Astrocyte (in vitro differentiated cells and primary cell): ENCODE data around the gene KCNG2. TPM values are rescaled to one million over a fixed set of nuclear protein-coding genes. Genes with fewer than 3 reads are reported as not detected.
A peak's percentile ranks its signal among the peaks of the same experiment; 100 is the strongest.

Experiments
- DNase-seq: peaks from one replicate; pipeline ENCODE4 v3.0.0-alpha.2; 2010; ENCODE audit warnings: low read depth
- FAIRE-seq: peaks from 2 replicates; lab custom pipeline; 2011; peaks lifted over from hg19 to GRCh38; lab: Jason Lieb, UNC
- H2AFZ ChIP-seq: 2 replicates; pipeline ENCODE4 v1.6.0; 2012; ENCODE audit warnings: low read depth, low read length, inconsistent platforms
- H3K27ac ChIP-seq: 2 replicates; pipeline ENCODE4 v1.5.1; 2011; ENCODE audit warnings: low read depth, low read length, inconsistent platforms
- H3K27me3 ChIP-seq: 2 replicates; pipeline ENCODE4 v1.6.0; 2011; ENCODE audit warnings: low read length, inconsistent platforms; ENCODE audit not compliant: insufficient read depth
- H3K36me3 ChIP-seq: 2 replicates; pipeline ENCODE4 v1.5.1; 2011; ENCODE audit warnings: low read length, inconsistent platforms; ENCODE audit not compliant: insufficient read depth
- H3K4me1 ChIP-seq: 2 replicates; pipeline ENCODE4 v1.5.1; 2011; ENCODE audit warnings: low read length, inconsistent platforms; ENCODE audit not compliant: insufficient read depth
- H3K4me2 ChIP-seq: 2 replicates; pipeline ENCODE4 v1.6.0; 2012; ENCODE audit warnings: low read length, inconsistent platforms
- H3K4me3 ChIP-seq: 2 replicates; pipeline ENCODE4 v1.5.1; 2011; ENCODE audit warnings: low read depth, mild to moderate bottlenecking, low read length, inconsistent platforms; ENCODE audit not compliant: insufficient read depth
- H3K79me2 ChIP-seq: 2 replicates; pipeline ENCODE4 v1.6.0; 2012; ENCODE audit warnings: mild to moderate bottlenecking, low read length, inconsistent platforms; ENCODE audit not compliant: insufficient read depth
- H3K9ac ChIP-seq: 2 replicates; pipeline ENCODE4 v1.6.0; 2012; ENCODE audit warnings: mild to moderate bottlenecking, low read length, inconsistent platforms
- H3K9me3 ChIP-seq: 2 replicates; pipeline ENCODE4 v1.5.1; 2012; ENCODE audit warnings: low read depth, mild to moderate bottlenecking, low read length, inconsistent platforms; ENCODE audit not compliant: insufficient read depth
- H4K20me1 ChIP-seq: 2 replicates; pipeline ENCODE4 v1.6.0; 2012; ENCODE audit warnings: low read length, inconsistent platforms; ENCODE audit not compliant: insufficient read depth
- H3K27ac Mint-ChIP-seq: one replicate; pipeline ENCODE4 v1.8.0; 2021; ENCODE audit warnings: mild to moderate bottlenecking, mixed read lengths; ENCODE audit not compliant: unreplicated experiment
- H3K27me3 Mint-ChIP-seq: one replicate; pipeline ENCODE4 v1.8.0; 2021; ENCODE audit warnings: low read depth, mixed read lengths; ENCODE audit not compliant: unreplicated experiment
- H3K36me3 Mint-ChIP-seq: one replicate; pipeline ENCODE4 v1.8.0; 2021; ENCODE audit warnings: low read depth, mixed read lengths; ENCODE audit not compliant: unreplicated experiment
- H3K4me1 Mint-ChIP-seq: one replicate; pipeline ENCODE4 v1.8.0; 2021; ENCODE audit warnings: low read depth, mixed read lengths; ENCODE audit not compliant: unreplicated experiment
- H3K4me3 Mint-ChIP-seq: one replicate; pipeline ENCODE4 v1.8.0; 2021; ENCODE audit warnings: mild to moderate bottlenecking, moderate library complexity, mixed read lengths; ENCODE audit not compliant: unreplicated experiment
- H3K9me3 Mint-ChIP-seq: one replicate; pipeline ENCODE4 v1.8.0; 2021; ENCODE audit warnings: mild to moderate bottlenecking, mixed read lengths; ENCODE audit not compliant: unreplicated experiment
- EZH2 ChIP-seq: IDR thresholded peaks from 2 replicates; pipeline ENCODE4 v1.6.1; 2012; ENCODE audit warnings: mild to moderate bottlenecking, low read length, inconsistent platforms; ENCODE audit not compliant: insufficient read depth
- total RNA-seq: library from RNA; stranded (reverse); gene quantifications from 2 replicates; pipeline ENCODE4 v1.2.1, GENCODE V29; 2021
- TF ChIP-seq, protein P1 (sequence below): IDR thresholded peaks from 2 replicates; pipeline ENCODE4 v1.5.1; 2011; ENCODE audit warnings: low read depth, mild to moderate bottlenecking, inconsistent platforms, low read length, moderate library complexity; ENCODE audit not compliant: insufficient read depth

Gene KCNG2
- total RNA-seq, 1 donor from 2014 or later = 0.16 TPM

DNA sequence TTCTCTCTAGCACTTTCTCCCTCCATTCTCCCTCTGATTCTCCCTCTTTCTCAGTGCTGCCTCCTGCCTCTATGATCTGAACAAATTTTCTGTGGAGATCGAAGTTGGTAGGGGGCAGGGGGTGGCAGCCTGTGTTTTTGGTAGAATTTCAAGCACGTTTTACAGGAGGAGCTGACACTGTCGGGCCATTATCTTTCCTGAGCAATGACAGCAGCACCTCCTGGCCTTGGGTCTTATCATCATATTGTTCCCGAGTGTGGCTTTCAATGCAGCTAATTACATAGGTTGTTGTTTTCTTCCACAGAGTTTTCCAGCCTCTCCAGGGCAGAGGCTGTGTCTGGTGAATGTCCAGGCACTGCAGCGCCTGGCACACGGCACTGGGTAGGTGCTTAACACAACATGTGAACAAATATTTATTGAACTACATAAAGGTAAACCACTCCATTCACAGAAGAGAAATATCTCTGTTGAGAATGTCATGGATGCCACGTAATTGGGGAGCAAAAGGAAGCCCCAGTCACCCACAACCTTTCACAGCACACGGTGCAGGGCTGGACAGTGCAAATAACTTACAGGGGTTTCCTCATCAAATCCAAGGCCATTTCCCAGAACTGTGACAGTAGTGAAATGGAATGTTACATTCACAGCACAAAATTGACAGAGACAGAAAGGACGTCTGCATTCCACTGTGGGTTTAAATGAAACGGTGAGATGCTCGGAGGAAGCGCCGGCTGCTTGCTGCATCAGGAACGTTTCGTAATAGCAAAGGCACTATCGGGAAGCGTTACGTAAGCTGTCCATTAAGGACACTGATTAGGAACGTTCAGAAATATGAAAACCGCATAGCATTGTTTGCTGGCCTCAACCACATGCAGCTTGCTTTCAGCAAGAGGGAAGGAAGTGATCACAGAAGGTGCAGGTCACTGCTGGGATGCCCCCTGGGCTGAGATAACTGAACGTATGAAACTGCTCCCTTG, 6.5 kb upstream of the KCNG2 start:
- peak; percentile 98 for DNase-seq
- Histone ChIP-seq H3K4me1 (peaks cover 9% of the 10 kb centered on the region), H4K20me1 (no peaks in the 10 kb centered on the region), H2AFZ (peak overlapping the region; percentile 22), H3K4me3 (peak overlapping the region; percentile 6), H3K27ac (peak overlapping the region; percentile 21), H3K4me2 (peak overlapping the region; percentile 60), H3K27me3 (peaks cover 20% of the 10 kb centered on the region), H3K79me2 (no peaks in the 10 kb centered on the region), H3K36me3 (no peaks in the 10 kb centered on the region), H3K9me3 (peaks cover 4% of the 10 kb centered on the region), H3K9ac (peak overlapping the region; percentile 35)
- no peak for TF ChIP-seq EZH2
- TF ChIP-seq, protein P1, sequence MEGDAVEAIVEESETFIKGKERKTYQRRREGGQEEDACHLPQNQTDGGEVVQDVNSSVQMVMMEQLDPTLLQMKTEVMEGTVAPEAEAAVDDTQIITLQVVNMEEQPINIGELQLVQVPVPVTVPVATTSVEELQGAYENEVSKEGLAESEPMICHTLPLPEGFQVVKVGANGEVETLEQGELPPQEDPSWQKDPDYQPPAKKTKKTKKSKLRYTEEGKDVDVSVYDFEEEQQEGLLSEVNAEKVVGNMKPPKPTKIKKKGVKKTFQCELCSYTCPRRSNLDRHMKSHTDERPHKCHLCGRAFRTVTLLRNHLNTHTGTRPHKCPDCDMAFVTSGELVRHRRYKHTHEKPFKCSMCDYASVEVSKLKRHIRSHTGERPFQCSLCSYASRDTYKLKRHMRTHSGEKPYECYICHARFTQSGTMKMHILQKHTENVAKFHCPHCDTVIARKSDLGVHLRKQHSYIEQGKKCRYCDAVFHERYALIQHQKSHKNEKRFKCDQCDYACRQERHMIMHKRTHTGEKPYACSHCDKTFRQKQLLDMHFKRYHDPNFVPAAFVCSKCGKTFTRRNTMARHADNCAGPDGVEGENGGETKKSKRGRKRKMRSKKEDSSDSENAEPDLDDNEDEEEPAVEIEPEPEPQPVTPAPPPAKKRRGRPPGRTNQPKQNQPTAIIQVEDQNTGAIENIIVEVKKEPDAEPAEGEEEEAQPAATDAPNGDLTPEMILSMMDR = no peak
- FAIRE-seq = peak; percentile 89
- Mint-ChIP-seq H3K9me3 (peaks cover 7% of the 10 kb centered on the region), H3K27ac (peak overlapping the region; percentile 84), H3K27me3 (peaks cover 30% of the 10 kb centered on the region), H3K4me3 (no peak overlapping the region), H3K4me1 (peaks cover 20% of the 10 kb centered on the region), H3K36me3 (peaks cover 2% of the 10 kb centered on the region)

DNA sequence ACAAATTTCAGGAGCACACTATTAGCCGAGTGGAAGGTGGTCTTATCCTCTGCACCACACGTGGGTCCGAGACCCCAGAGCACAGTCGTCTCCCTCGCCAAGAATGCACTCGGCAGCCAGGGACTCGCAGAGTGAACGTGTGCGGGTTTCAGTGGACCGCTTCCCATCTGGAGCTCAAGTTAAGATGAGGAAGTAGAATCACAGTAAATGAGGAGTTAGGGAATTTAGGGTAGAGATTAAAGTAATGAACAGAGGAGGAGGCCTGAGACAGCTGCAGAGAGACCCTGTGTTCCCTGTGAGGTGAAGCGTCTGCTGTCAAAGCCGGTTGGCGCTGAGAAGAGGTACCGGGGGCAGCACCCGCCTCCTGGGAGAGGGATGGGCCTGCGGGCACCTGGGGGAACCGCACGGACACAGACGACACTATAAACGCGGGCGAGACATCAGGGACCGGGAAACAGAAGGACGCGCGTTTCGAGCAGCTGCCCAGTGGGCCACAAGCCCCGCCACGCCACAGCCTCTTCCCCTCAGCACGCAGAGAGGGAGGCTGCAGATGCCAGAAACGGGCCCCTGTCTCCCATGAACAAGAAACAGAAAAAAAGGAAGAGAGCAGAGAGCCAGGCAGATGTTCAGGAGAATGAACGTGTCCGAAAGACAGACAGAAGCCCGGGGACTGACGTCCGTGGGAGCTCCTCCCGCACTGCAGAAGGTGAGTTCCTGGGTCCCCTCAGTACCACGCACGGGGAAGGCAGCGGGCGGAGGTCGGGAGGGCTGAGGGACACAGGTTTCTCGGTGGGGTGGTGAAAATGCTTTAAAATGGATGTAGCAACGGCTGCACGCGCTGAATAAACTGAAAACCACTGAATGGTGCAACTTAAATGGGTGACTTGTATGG, 5.4 kb upstream of the KCNG2 start:
- H3K4me1 Mint-ChIP-seq = peaks cover 22% of the 10 kb centered on the region
- Histone ChIP-seq H3K9ac (peak overlapping the region; percentile 35), H3K4me3 (peak overlapping the region; percentile 6), H2AFZ (no peak overlapping the region), H3K27ac (peak overlapping the region; percentile 21), H3K4me2 (peak overlapping the region; percentile 60), H3K36me3 (no peaks in the 10 kb centered on the region), H3K4me1 (peaks cover 9% of the 10 kb centered on the region), H3K9me3 (peaks cover 4% of the 10 kb centered on the region), H3K79me2 (no peaks in the 10 kb centered on the region), H4K20me1 (peaks cover 8% of the 10 kb centered on the region), H3K27me3 (peaks cover 21% of the 10 kb centered on the region)
- peak overlapping the region; percentile 84 for H3K27ac Mint-ChIP-seq
- H3K36me3 Mint-ChIP-seq = peaks cover 2% of the 10 kb centered on the region
- H3K9me3 Mint-ChIP-seq = peaks cover 2% of the 10 kb centered on the region
- H3K27me3 Mint-ChIP-seq = peaks cover 30% of the 10 kb centered on the region
- FAIRE-seq (no peak), DNase-seq (no peak)
- no peak for TF ChIP-seq EZH2
- TF ChIP-seq, protein P1 = no peak
- H3K4me3 Mint-ChIP-seq = no peak overlapping the region
